Activated naive CD8-positive, alpha-beta T cell treated with anti-CD3 and anti-CD28 coated beads, Interleukin-2, amount 50 U/mL, for 24 hours (primary cell): ENCODE data around the gene COG1.

ENCODE experiments used
- ATAC-seq: fragments of 150-1000 bp; cut with Tn5 transposase; one replicate; pipeline ENCODE4 v1.10.0; 2021
- DNase-seq: peaks from one replicate; pipeline ENCODE4 v3.0.0; 2021
- H3K27ac Mint-ChIP-seq: one replicate; pipeline ENCODE4 v1.8.0; 2021; ENCODE audit warnings: mild to moderate bottlenecking, mixed read lengths
- H3K27me3 Mint-ChIP-seq: one replicate; pipeline ENCODE4 v1.8.0; 2021; ENCODE audit warnings: mixed read lengths
- H3K36me3 Mint-ChIP-seq: one replicate; pipeline ENCODE4 v1.8.0; 2021; ENCODE audit warnings: low read depth, mixed read lengths
- H3K4me1 Mint-ChIP-seq: one replicate; pipeline ENCODE4 v1.8.0; 2021; ENCODE audit warnings: mixed read lengths
- H3K4me3 Mint-ChIP-seq: one replicate; pipeline ENCODE4 v1.8.0; 2021; ENCODE audit warnings: mild to moderate bottlenecking, moderate library complexity, mixed read lengths
- H3K9me3 Mint-ChIP-seq: one replicate; pipeline ENCODE4 v1.8.0; 2021; ENCODE audit warnings: mixed read lengths

Gene COG1

DNA sequence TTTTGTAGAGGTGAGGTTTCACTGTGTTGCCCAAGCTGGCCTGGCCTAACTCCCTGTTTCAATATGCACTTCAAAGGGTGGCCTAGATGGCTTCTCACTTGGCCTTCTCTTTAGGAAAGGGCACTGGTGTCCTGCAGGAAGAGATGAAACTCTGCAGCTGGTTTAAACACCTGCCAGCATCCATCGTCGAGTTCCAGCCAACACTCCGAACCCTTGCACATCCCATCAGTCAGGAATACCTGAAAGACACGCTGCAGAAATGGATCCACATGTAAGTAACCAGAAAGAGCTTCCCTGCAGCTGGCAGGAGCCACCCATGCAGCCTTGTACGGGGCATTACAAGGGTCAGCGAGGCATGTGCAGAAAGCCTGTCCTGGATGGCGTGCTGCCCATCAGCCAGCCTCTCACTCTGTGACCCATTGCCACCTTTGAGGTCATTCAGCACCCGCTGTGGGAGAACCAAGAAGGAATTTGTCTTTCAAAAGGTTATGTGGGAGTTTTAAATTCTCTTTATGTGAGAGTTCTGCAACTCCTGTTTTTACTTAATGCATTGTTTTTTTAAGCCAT is 7.0 kb downstream of the COG1 start:
- Mint-ChIP-seq H3K4me1 (peaks cover 25% of the 10 kb centered on the region), H3K9me3 (no peaks in the 10 kb centered on the region), H3K27ac (no peak overlapping the region), H3K4me3 (no peak overlapping the region), H3K36me3 (peaks cover 66% of the 10 kb centered on the region), H3K27me3 (no peaks in the 10 kb centered on the region)
- no peak for ATAC-seq
- DNase-seq = no peak

GRCh38 chr17:73200476-73200875 is 7.6 kb downstream of the COG1 start:
- Mint-ChIP-seq H3K9me3 (no peaks in the 10 kb centered on the region), H3K27ac (no peak overlapping the region), H3K27me3 (no peaks in the 10 kb centered on the region), H3K4me1 (peaks cover 25% of the 10 kb centered on the region), H3K4me3 (no peak overlapping the region), H3K36me3 (peaks cover 72% of the 10 kb centered on the region)
- ATAC-seq = no peak
- no peak for DNase-seq

DNA sequence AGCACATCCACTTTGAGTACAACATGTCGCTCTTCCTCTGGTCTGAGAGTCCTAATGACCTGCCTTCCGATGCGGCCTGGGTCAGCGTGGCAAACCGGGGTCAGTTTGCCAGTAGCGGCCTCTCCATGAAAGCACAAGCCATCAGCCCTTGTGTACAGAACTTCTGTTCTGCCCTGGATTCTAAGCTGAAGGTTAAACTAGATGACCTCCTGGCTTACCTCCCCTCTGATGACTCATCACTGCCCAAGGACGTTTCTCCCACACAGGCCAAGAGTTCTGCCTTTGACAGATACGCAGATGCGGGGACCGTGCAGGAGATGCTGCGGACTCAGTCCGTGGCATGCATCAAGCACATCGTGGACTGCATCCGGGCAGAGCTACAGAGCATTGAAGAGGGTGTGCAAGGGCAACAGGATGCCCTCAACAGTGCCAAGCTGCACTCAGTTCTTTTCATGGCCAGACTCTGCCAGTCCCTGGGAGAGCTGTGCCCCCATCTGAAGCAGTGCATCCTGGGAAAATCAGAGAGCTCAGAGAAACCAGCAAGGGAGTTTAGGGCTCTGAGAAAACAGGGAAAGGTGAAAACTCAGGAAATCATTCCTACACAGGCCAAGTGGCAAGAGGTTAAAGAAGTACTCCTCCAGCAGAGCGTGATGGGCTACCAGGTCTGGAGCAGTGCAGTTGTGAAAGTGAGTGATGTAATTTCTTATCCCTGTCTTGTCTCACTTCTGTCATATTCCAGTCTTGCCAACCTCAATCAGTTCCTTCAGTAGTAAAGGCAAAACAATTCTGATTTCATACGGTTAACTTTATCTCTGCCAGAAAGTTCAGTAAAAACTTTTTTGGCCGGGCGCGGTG is 8.6 kb downstream of the COG1 start:
- Mint-ChIP-seq H3K4me3 (no peak overlapping the region), H3K36me3 (peaks cover 81% of the 10 kb centered on the region), H3K4me1 (peaks cover 25% of the 10 kb centered on the region), H3K27ac (no peak overlapping the region), H3K27me3 (no peaks in the 10 kb centered on the region), H3K9me3 (no peaks in the 10 kb centered on the region)
- DNase-seq = no peak
- ATAC-seq = no peak

- H3K36me3 Mint-ChIP-seq = peaks cover 75% of the 10 kb centered on the region
- no peaks in the 10 kb centered on the region for H3K27me3 Mint-ChIP-seq
- H3K9me3 Mint-ChIP-seq = no peaks in the 10 kb centered on the region
- DNase-seq = no peak
- H3K27ac Mint-ChIP-seq = peak overlapping the region; percentile 80
- peak; percentile 57 for ATAC-seq
- H3K4me1 Mint-ChIP-seq = peaks cover 29% of the 10 kb centered on the region
- H3K4me3 Mint-ChIP-seq = no peak overlapping the region
Measured at GRCh38 chr17:73203135-73203787, 10.4 kb downstream of the COG1 start.

DNA sequence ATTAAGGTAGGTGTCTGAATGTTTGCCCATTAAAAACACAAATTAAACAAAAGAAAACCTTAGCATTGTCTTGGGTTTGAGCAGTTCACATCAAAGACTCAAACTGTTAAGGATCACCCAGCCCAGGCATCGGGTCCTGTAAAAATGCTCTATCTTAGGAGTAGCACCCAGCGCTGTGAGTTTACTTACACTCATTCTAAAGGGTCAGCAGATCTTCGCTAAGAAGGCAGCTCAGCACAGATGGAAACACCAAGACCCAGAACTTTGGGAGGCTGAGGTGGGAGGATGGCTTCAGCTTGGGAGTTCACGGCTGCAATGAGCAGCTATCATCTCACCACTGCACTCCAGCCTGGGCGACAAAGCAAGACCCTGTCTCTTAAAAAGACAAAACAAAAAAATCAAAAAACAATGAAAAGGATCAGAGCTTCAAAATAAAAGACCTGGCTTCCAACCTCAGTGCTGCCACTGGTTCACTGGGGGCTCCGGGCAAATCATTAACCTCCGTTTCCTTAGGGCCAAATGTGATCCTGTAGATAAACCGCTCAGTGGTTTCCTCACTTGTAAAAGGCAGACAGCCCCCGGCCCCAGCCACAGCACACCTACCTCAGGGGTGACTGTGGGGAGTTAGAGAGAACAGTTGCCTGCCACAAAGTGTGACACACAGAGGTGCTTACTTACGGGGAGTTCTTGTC is 11.1 kb downstream of the COG1 start:
- Mint-ChIP-seq H3K36me3 (peaks cover 76% of the 10 kb centered on the region), H3K9me3 (no peaks in the 10 kb centered on the region), H3K4me1 (peaks cover 29% of the 10 kb centered on the region), H3K27ac (peak overlapping the region; percentile 80), H3K27me3 (no peaks in the 10 kb centered on the region), H3K4me3 (peak overlapping the region; percentile 7)
- peak; percentile 80 for ATAC-seq
- peak; percentile 37 for DNase-seq

DNA sequence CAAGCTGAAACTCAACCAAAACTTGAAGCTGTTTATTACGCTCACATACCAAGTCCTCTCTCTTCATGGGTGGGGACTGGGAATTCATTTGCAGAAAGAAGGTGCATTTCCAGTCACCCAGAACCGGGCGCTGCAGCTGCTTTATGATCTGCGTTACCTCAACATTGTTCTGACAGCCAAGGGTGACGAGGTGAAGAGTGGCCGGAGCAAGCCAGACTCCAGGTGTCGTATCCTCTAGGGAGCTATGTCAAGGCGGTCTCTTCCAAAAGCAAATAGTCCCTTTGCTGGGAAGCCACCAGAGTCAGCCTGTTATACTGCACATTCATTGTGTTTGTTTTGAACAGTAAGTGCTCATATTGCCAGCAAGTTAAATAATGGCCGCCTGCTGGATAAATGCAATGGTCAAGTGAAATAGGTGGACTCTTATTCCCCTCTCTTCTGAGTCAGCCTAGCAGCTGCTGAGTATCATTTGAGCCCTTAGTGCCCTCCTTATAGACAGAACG is 12.7 kb downstream of the COG1 start:
- H3K27me3 Mint-ChIP-seq = no peaks in the 10 kb centered on the region
- H3K9me3 Mint-ChIP-seq = no peaks in the 10 kb centered on the region
- no peak for ATAC-seq
- H3K4me1 Mint-ChIP-seq = peaks cover 37% of the 10 kb centered on the region
- no peak overlapping the region for H3K27ac Mint-ChIP-seq
- DNase-seq = no peak
- H3K4me3 Mint-ChIP-seq = no peak overlapping the region
- peaks cover 65% of the 10 kb centered on the region for H3K36me3 Mint-ChIP-seq

DNA sequence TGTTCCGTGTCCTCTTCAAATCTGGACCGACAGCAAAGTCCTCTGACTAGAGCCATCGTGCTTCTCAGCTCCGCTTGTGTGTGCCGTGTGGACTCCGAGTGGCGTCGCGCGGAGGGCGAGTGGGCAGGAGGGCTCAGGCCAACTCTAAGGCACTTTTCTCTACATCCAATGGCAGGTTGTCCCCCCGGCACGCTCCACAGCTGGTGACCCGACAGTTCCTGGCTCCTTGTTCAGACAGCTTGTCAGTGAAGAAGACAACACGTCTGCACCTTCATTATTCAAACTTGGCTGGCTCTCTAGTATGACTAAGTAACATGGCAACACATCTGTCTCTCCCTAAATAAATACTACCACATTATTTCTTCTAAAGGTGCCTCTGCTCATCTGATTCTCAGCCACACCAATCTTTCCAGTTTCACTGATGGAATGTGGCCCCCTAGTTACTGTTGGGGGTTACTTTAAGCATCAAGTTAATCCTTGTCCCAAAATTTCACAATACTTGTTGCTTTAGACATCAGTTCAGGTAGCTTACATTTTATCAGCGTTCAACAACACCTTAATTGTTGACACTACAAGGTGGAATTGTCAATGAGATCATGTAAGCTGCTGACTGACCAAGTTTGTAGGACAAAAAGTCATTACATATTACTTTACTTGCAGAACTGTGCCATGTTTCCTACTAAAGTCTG is 15.4 kb downstream of the COG1 start:
- no peak overlapping the region for H3K4me3 Mint-ChIP-seq
- no peak overlapping the region for H3K27ac Mint-ChIP-seq
- DNase-seq (no peak), ATAC-seq (no peak)
- H3K4me1 Mint-ChIP-seq = peaks cover 50% of the 10 kb centered on the region
- H3K27me3 Mint-ChIP-seq = no peaks in the 10 kb centered on the region
- H3K9me3 Mint-ChIP-seq = no peaks in the 10 kb centered on the region
- peaks cover 49% of the 10 kb centered on the region for H3K36me3 Mint-ChIP-seq

- H3K27ac Mint-ChIP-seq = no peak overlapping the region
- DNase-seq = no peak
- ATAC-seq = no peak
- H3K36me3 Mint-ChIP-seq = peaks cover 46% of the 10 kb centered on the region
- H3K9me3 Mint-ChIP-seq = no peaks in the 10 kb centered on the region
- H3K27me3 Mint-ChIP-seq = no peaks in the 10 kb centered on the region
- no peak overlapping the region for H3K4me3 Mint-ChIP-seq
- peaks cover 44% of the 10 kb centered on the region for H3K4me1 Mint-ChIP-seq
Measured at GRCh38 chr17:73209436-73209835, 16.6 kb downstream of the COG1 start.

GRCh38 chr17:73210002-73210678 is 17.3 kb downstream of the COG1 start:
- Mint-ChIP-seq H3K4me3 (no peak overlapping the region), H3K4me1 (peaks cover 39% of the 10 kb centered on the region), H3K9me3 (no peaks in the 10 kb centered on the region), H3K36me3 (peaks cover 41% of the 10 kb centered on the region), H3K27ac (no peak overlapping the region), H3K27me3 (no peaks in the 10 kb centered on the region)
- ATAC-seq (no peak), DNase-seq (no peak)

DNA sequence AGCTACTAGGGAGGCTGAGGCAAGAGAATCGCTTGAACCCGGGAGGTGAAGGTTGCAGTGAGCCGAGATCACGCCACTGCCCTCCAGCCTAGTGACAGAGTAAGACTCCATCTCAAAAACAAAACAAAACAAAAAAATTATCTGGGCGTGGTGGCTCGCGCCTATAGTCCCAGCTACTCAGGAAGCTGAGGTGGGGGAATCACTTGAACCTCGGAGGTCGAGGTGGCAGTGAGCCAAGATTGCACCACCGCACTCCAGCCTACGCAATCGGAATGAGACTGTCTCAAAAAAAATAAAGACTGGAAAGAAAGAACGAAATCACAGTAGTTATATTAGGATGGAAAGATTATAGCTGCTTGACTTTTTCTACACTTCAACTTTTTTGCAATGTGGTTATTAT is 18.9 kb downstream of the COG1 start:
- peak; percentile 57 for ATAC-seq
- Mint-ChIP-seq H3K27ac (peak overlapping the region; percentile 57), H3K4me1 (peaks cover 46% of the 10 kb centered on the region), H3K9me3 (no peaks in the 10 kb centered on the region), H3K36me3 (peaks cover 37% of the 10 kb centered on the region), H3K27me3 (no peaks in the 10 kb centered on the region), H3K4me3 (peak overlapping the region; percentile 48)
- DNase-seq = peak; percentile 71

DNA sequence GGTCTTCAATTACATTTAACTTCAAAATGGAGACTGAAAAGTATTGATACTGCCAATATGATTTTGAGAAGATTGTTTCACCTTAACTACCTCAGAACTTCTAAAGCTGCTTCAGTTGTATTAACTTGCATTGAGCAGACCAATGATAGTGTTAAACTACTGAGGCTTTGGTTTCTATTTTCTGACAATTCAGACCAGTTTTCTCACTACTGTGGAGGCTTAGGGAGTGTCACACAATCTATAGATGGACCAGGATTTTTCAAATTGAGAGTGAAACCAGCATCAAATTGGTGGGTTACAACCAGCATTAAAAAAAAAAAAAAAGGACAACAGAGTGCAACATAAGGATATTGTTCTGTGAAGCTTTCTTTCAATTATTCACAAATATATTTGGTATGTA is 21.2 kb downstream of the COG1 start:
- H3K4me3 Mint-ChIP-seq = no peak overlapping the region
- no peak overlapping the region for H3K27ac Mint-ChIP-seq
- DNase-seq = no peak
- H3K4me1 Mint-ChIP-seq = peaks cover 41% of the 10 kb centered on the region
- H3K9me3 Mint-ChIP-seq = no peaks in the 10 kb centered on the region
- H3K36me3 Mint-ChIP-seq = peaks cover 25% of the 10 kb centered on the region
- no peak for ATAC-seq
- H3K27me3 Mint-ChIP-seq = no peaks in the 10 kb centered on the region

DNA sequence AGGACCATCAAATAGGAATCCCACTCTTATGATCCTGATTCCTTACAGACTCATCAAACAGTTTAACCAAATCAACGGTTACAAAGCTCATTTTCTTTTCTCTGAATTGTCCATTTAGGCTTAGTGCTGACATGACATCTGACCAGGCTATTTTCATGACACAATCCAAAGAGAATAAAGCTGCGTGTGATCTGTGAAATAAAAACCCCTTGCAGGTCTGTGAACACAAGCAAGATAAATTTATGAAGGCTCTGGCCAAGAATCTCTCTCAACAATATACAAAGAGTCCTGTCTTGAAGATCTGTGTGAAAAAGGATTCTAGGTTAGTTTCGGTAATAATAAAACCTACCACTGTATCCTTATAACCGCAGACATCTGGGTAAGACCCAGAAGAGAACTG is 22.0 kb downstream of the COG1 start:
- Mint-ChIP-seq H3K36me3 (peaks cover 23% of the 10 kb centered on the region), H3K4me1 (peaks cover 40% of the 10 kb centered on the region), H3K27me3 (no peaks in the 10 kb centered on the region), H3K9me3 (no peaks in the 10 kb centered on the region), H3K27ac (no peak overlapping the region), H3K4me3 (no peak overlapping the region)
- no peak for DNase-seq
- ATAC-seq = no peak

DNA sequence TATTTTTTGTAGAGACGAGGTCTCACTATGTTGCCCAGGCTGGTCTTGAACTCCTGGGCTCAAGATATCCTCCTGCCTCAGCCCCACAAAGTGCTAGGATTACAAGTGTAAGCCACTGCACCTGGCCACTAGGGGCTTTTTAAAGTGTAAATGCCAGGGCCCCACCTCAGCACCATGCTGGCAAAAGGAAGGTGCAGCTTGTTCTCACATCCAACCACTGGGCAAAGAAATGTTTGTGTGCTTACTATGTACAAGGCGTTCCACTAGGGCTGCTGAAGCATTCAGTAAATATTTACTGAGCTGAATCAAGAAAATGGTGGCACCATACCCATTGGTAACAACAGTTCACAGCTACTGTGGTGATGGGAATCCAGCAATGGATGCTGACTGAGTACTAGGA is 22.6 kb downstream of the COG1 start:
- no peak for ATAC-seq
- Mint-ChIP-seq H3K4me1 (peaks cover 34% of the 10 kb centered on the region), H3K4me3 (no peak overlapping the region), H3K36me3 (peaks cover 23% of the 10 kb centered on the region), H3K27me3 (no peaks in the 10 kb centered on the region), H3K27ac (no peak overlapping the region), H3K9me3 (no peaks in the 10 kb centered on the region)
- no peak for DNase-seq
